AG08396 (cell line): Measurements from ENCODE around the gene CYP4F22.

Source experiments
- DNase-seq: peaks from one replicate; pipeline ENCODE4 v3.0.0; 2012; ENCODE audit warnings: low spot score, mixed read lengths

Gene CYP4F22

GRCh38 chr19:15536350-15536749, 28.0 kb downstream of the CYP4F22 start:
- no peak for DNase-seq

GRCh38 chr19:15538774-15539173, 30.4 kb downstream of the CYP4F22 start:
- no peak for DNase-seq

GRCh38 chr19:15539638-15540037, 31.3 kb downstream of the CYP4F22 start:
- no peak for DNase-seq

- no peak for DNase-seq
Observed at GRCh38 chr19:15540435-15540834, 32.1 kb downstream of the CYP4F22 start.

- DNase-seq: no peak
Observed at GRCh38 chr19:15544283-15544682, 36.0 kb downstream of the CYP4F22 start.

GRCh38 chr19:15544970-15545369, 36.6 kb downstream of the CYP4F22 start:
- DNase-seq: no peak

- no peak for DNase-seq
Observed at GRCh38 chr19:15548648-15549047, 40.3 kb downstream of the CYP4F22 start.

- no peak for DNase-seq
Observed at GRCh38 chr19:15549581-15549980, 41.3 kb downstream of the CYP4F22 start.

- DNase-seq: no peak
Observed at GRCh38 chr19:15550273-15550672, 41.9 kb downstream of the CYP4F22 start.

GRCh38 chr19:15550929-15551292, 42.6 kb downstream of the CYP4F22 start:
- DNase-seq: no peak

GRCh38 chr19:15551293-15552004, 43.1 kb downstream of the CYP4F22 start:
- peak; percentile 44 for DNase-seq

- DNase-seq: no peak
Observed at GRCh38 chr19:15555021-15555420, 46.7 kb downstream of the CYP4F22 start.

GRCh38 chr19:15555759-15556633, 47.7 kb downstream of the CYP4F22 start:
- peak; percentile 92 for DNase-seq

- DNase-seq: no peak
Observed at GRCh38 chr19:15556634-15557181, 48.4 kb downstream of the CYP4F22 start.

- DNase-seq: no peak
Observed at GRCh38 chr19:15557223-15557622, 48.9 kb downstream of the CYP4F22 start.

- DNase-seq: no peak
Observed at GRCh38 chr19:15562145-15562544, 53.8 kb downstream of the CYP4F22 start.

- DNase-seq: peak; percentile 44
Observed at GRCh38 chr19:15562861-15563260, 54.5 kb downstream of the CYP4F22 start.

GRCh38 chr19:15563325-15563794, 55.0 kb downstream of the CYP4F22 start:
- no peak for DNase-seq

- no peak for DNase-seq
Observed at GRCh38 chr19:15563931-15564330, 55.6 kb downstream of the CYP4F22 start.

GRCh38 chr19:15564534-15565168, 56.3 kb downstream of the CYP4F22 start:
- no peak for DNase-seq

GRCh38 chr19:15570420-15570819, 62.1 kb downstream of the CYP4F22 start:
- DNase-seq: no peak

GRCh38 chr19:15575406-15575805, 67.1 kb downstream of the CYP4F22 start:
- no peak for DNase-seq
